ENCODE results near the gene ABCC6.
"Not testable (repeated sequence)": the region's sequence is repeated elsewhere in the genome, so short reads cannot be mapped to it uniquely, and the experiment has no call there.

- not testable (repeated sequence) for TF ChIP-seq ZNF274 (IDR thresholded peaks at IDR 0.05; ENCODE audit: low read depth, low read length); ELF1 (IDR thresholded peaks at IDR 0.05; ENCODE audit: borderline replicate concordance, low read depth); EGR1 (IDR thresholded peaks at IDR 0.05; ENCODE audit: low read depth); MAX (IDR thresholded peaks at IDR 0.05); CTCF (IDR thresholded peaks at IDR 0.05 in 2 of 3, conservative IDR thresholded peaks at IDR 0.05 in 1 of 3; ENCODE audit: borderline replicate concordance in 1 of 3, insufficient read depth in 1 of 3, low read depth in 2 of 3, low read length in 2 of 3); REST (IDR thresholded peaks at IDR 0.05; ENCODE audit: low read depth)
These were observed 15.4 kb downstream of the ABCC6 start for GRCh38 chr16:16207787-16208334.

Data from HCT116 (cell line).